Thoracic aorta (tissue), 2 donors: ENCODE data around the gene VWA5B2. TPM values are rescaled to one million over a fixed set of nuclear protein-coding genes. Genes with fewer than 3 reads are reported as not detected.

Source experiments
- ATAC-seq: fragments of 150-250 bp; one replicate; pipeline ENCODE4 v1.8.0; 2017; ENCODE audit warnings: low read depth; ENCODE audit not compliant: insufficient number of reproducible peaks, low FRiP score
- DNase-seq: peaks from one replicate; pipeline ENCODE4 v3.0.0-alpha.2; 2020; ENCODE audit warnings: low spot score
- H3K27ac ChIP-seq, 2 donors: fragments of 200-600 bp; sonication (generic); 1 replicate in 1 of 2; 2 replicates in 1 of 2; pipeline ENCODE4 v1.5.1; 2016; ENCODE audit warnings: mild to moderate bottlenecking in 2 of 2, moderate library complexity in 2 of 2
- H3K27me3 ChIP-seq: fragments of 200-600 bp; sonication (generic); replicated peaks from 2 replicates; pipeline ENCODE4 v1.6.0; 2016; ENCODE audit warnings: mild to moderate bottlenecking; ENCODE audit not compliant: insufficient read depth
- H3K36me3 ChIP-seq: fragments of 200-600 bp; sonication (generic); one replicate; pipeline ENCODE4 v1.5.1; 2016
- H3K4me1 ChIP-seq, 2 donors: fragments of 200-600 bp; sonication (generic); 1 replicate in 1 of 2; 2 replicates in 1 of 2; pipeline versions ENCODE4 v1.5.1 to v1.6.0; 2016; ENCODE audit warnings: low read depth in 2 of 2, mild to moderate bottlenecking in 1 of 2; ENCODE audit not compliant: control insufficient read depth in 1 of 2
- H3K4me3 ChIP-seq: fragments of 200-600 bp; sonication (generic); 2 replicates; pipeline ENCODE4 v1.5.1; 2016; ENCODE audit warnings: mild to moderate bottlenecking
- H3K9me3 ChIP-seq: fragments of 200-600 bp; sonication (generic); 2 replicates; pipeline ENCODE4 v1.5.1; 2016
- CTCF ChIP-seq: fragments of 200-600 bp; sonication (generic); IDR thresholded peaks from one replicate; pipeline ENCODE4 v1.5.1; 2019; ENCODE audit warnings: antibody characterized with exemption
- total RNA-seq, 2 donors: library from RNA; depleted of rRNA; stranded (reverse); fragments of >200 nt; gene quantifications; one replicate each; pipeline versions ENCODE4 v1.1.0 to v1.2.3, GENCODE V29; 2016

VWA5B2 gene
- total RNA-seq, 2 donors from 2014 or later, result not detected

- Histone ChIP-seq H3K9me3 (no peaks in the 10 kb centered on the region), H3K27me3 (no peaks in the 10 kb centered on the region), H3K36me3 (peaks cover 12% of the 10 kb centered on the region), H3K4me1 (no peaks in the 10 kb centered on the region), H3K4me3 (no peak overlapping the region), H3K27ac (no peak overlapping the region)
- no peak for ATAC-seq
- TF ChIP-seq CTCF, result no peak
- DNase-seq, result no peak
Measured at GRCh38 chr3:184238246-184238818, 8.9 kb downstream of the VWA5B2 start.

GRCh38 chr3:184239221-184239620 is 9.8 kb downstream of the VWA5B2 start:
- H3K27me3 ChIP-seq, result no peaks in the 10 kb centered on the region
- no peak for DNase-seq
- ATAC-seq, result no peak

GRCh38 chr3:184239708-184240107 is 10.3 kb downstream of the VWA5B2 start:
- Histone ChIP-seq H3K36me3 (peaks cover 25% of the 10 kb centered on the region), H3K27me3 (no peaks in the 10 kb centered on the region), H3K4me3 (no peak overlapping the region), H3K9me3 (no peaks in the 10 kb centered on the region), H3K4me1 (no peaks in the 10 kb centered on the region), H3K27ac (no peak overlapping the region)
- no peak for TF ChIP-seq CTCF
- no peak for DNase-seq
- ATAC-seq, result no peak

More at GRCh38 chr3:184239221-184239620, 9.8 kb downstream of the VWA5B2 start:
- Histone ChIP-seq H3K4me1 (no peaks in the 10 kb centered on the region), H3K36me3 (peaks cover 20% of the 10 kb centered on the region), H3K9me3 (no peaks in the 10 kb centered on the region), H3K4me3 (no peak overlapping the region), H3K27ac (no peak overlapping the region)
- no peak for TF ChIP-seq CTCF

- Histone ChIP-seq H3K4me3 (no peak overlapping the region), H3K27ac (no peak overlapping the region), H3K4me1 (no peaks in the 10 kb centered on the region), H3K9me3 (no peaks in the 10 kb centered on the region), H3K27me3 (no peaks in the 10 kb centered on the region), H3K36me3 (peaks cover 32% of the 10 kb centered on the region)
- no peak for ATAC-seq
- DNase-seq, result no peak
- TF ChIP-seq CTCF, result no peak
Measured at GRCh38 chr3:184240384-184241140, 11.2 kb downstream of the VWA5B2 start.

- no peaks in the 10 kb centered on the region for H3K4me1 ChIP-seq
- no peak overlapping the region for H3K27ac ChIP-seq
- TF ChIP-seq CTCF, result no peak
- no peak overlapping the region for H3K4me3 ChIP-seq
- no peaks in the 10 kb centered on the region for H3K9me3 ChIP-seq
- ATAC-seq (no peak), DNase-seq (no peak)
- no peaks in the 10 kb centered on the region for H3K27me3 ChIP-seq
- peaks cover 33% of the 10 kb centered on the region for H3K36me3 ChIP-seq
Measured at GRCh38 chr3:184241141-184241446, 11.7 kb downstream of the VWA5B2 start.
